ENCODE results near the gene ODF4. TPM values are rescaled to one million over a fixed set of nuclear protein-coding genes. Genes with fewer than 3 reads are reported as not detected.

ODF4 gene
- polyA plus RNA-seq, 1 of the 3 experiments (the other 2 are of a cell fraction): not detected

DNA sequence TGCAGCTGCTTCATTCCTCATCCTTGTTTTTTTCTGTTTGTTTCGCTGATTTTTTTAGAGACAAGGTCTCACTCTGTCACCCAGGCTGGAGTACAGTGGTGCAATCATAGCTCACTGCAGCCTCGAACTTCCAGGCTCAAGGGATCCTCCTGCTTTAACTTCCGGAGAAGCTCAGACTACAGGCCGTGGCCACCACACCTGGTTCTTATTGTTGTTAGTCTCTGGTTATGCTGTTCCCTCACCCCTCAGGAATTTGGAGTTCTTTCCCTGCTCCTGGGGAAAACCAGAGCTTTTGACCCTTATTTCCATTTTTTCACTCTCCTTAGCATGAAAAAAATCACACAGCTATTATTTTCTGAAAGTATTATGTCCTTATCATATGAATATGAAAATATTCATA is 1.8 kb downstream of the ODF4 start:
- ChIA-PET POLR2A (interaction anchor here (0.6 kb wide), 1 partner anchor 40 kb away, joined by 3 read pairs; no protein-coding TSS in a partner anchor), CTCF (interaction anchor here (0.7 to 1.9 kb wide), 2 partner anchors 10 to 41 kb away, joined by 4 to 7 read pairs; no protein-coding TSS in a partner anchor)
- Histone ChIP-seq H3K27me3 (ENCODE audit: insufficient read depth) (peaks cover 9% of the 10 kb centered on the region), H3F3A (replicated peaks; ENCODE audit: insufficient read depth) (peaks cover 4% of the 10 kb centered on the region), H3K27ac (ENCODE audit: low read depth in 2 of 2, low read length in 1 of 2) (no peak overlapping the region), H2AFZ (ENCODE audit: low read depth) (no peak overlapping the region), H3K9me2 (no peaks in the 10 kb centered on the region), H3K36me3 (replicated peaks in 1 of 2; ENCODE audit: control insufficient read depth in 1 of 2, insufficient read depth in 2 of 2, low read length in 1 of 2) (no peaks in the 10 kb centered on the region), H3K4me3 (ENCODE audit: low read depth in 2 of 2, low read length in 1 of 2) (no peak overlapping the region), H3K4me1 (ENCODE audit: control insufficient read depth in 1 of 2, insufficient read depth in 2 of 2, low read depth in 1 of 2, low read length in 1 of 2) (no peaks in the 10 kb centered on the region), H3K4me2 (no peak overlapping the region), H3K9ac (no peak overlapping the region), H3K79me2 (ENCODE audit: insufficient read depth) (no peaks in the 10 kb centered on the region), H3K9me3 (no peaks in the 10 kb centered on the region), H4K20me1 (ENCODE audit: insufficient read depth) (no peaks in the 10 kb centered on the region)
- DNase-seq: no peak
- 64% methylated on average over 4 of the region's 4 CpGs for WGBS (ENCODE audit: low lambda C conversion rate)
- no peak for TF ChIP-seq GABPA (IDR thresholded peaks at IDR 0.05; ENCODE audit: low read depth)
- TF ChIP-seq, protein P1, sequence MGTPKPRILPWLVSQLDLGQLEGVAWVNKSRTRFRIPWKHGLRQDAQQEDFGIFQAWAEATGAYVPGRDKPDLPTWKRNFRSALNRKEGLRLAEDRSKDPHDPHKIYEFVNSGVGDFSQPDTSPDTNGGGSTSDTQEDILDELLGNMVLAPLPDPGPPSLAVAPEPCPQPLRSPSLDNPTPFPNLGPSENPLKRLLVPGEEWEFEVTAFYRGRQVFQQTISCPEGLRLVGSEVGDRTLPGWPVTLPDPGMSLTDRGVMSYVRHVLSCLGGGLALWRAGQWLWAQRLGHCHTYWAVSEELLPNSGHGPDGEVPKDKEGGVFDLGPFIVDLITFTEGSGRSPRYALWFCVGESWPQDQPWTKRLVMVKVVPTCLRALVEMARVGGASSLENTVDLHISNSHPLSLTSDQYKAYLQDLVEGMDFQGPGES (IDR thresholded peaks at IDR 0.05; ENCODE audit: low read depth, low read length): no peak
- no peak for TF ChIP-seq ELF1 (IDR thresholded peaks at IDR 0.05)
- no peak for TF ChIP-seq CHD2 (IDR thresholded peaks at IDR 0.05; ENCODE audit: low read length, partially characterized antibody)
- no peak for TF ChIP-seq SIN3A (IDR thresholded peaks at IDR 0.05; ENCODE audit: borderline replicate concordance, low read depth, low read length)
- no peak for TF ChIP-seq EZH2phosphoT487 (IDR thresholded peaks at IDR 0.05; ENCODE audit: borderline replicate concordance, low read depth)
- no peak for TF ChIP-seq MEF2A (IDR thresholded peaks at IDR 0.05; ENCODE audit: borderline replicate concordance, low read depth)
- TF ChIP-seq TEAD4 (IDR thresholded peaks at IDR 0.05; ENCODE audit: borderline replicate concordance, insufficient read depth): no peak
- TF ChIP-seq, protein P2, sequence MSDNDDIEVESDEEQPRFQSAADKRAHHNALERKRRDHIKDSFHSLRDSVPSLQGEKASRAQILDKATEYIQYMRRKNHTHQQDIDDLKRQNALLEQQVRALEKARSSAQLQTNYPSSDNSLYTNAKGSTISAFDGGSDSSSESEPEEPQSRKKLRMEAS (IDR thresholded peaks at IDR 0.05; ENCODE audit: low read depth): no peak
- no peak for TF ChIP-seq NRF1 (IDR thresholded peaks at IDR 0.05; ENCODE audit: low read depth, low read length)
- TF ChIP-seq, protein P3, sequence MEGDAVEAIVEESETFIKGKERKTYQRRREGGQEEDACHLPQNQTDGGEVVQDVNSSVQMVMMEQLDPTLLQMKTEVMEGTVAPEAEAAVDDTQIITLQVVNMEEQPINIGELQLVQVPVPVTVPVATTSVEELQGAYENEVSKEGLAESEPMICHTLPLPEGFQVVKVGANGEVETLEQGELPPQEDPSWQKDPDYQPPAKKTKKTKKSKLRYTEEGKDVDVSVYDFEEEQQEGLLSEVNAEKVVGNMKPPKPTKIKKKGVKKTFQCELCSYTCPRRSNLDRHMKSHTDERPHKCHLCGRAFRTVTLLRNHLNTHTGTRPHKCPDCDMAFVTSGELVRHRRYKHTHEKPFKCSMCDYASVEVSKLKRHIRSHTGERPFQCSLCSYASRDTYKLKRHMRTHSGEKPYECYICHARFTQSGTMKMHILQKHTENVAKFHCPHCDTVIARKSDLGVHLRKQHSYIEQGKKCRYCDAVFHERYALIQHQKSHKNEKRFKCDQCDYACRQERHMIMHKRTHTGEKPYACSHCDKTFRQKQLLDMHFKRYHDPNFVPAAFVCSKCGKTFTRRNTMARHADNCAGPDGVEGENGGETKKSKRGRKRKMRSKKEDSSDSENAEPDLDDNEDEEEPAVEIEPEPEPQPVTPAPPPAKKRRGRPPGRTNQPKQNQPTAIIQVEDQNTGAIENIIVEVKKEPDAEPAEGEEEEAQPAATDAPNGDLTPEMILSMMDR (IDR thresholded peaks at IDR 0.05): no peak
- no peak for TF ChIP-seq YY1 (IDR thresholded peaks at IDR 0.05; ENCODE audit: low read depth)
- no peak for TF ChIP-seq SMC3 (IDR thresholded peaks at IDR 0.05; ENCODE audit: low read depth, low read length)
- TF ChIP-seq, protein P4, sequence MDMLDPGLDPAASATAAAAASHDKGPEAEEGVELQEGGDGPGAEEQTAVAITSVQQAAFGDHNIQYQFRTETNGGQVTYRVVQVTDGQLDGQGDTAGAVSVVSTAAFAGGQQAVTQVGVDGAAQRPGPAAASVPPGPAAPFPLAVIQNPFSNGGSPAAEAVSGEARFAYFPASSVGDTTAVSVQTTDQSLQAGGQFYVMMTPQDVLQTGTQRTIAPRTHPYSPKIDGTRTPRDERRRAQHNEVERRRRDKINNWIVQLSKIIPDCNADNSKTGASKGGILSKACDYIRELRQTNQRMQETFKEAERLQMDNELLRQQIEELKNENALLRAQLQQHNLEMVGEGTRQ (IDR thresholded peaks at IDR 0.05; ENCODE audit: borderline replicate concordance, low read depth, low read length): no peak
- TF ChIP-seq RFX5 (IDR thresholded peaks at IDR 0.05; ENCODE audit: low read length): no peak
- TF ChIP-seq RXRA (IDR thresholded peaks at IDR 0.05; ENCODE audit: borderline replicate concordance, low read depth): no peak
- no peak for TF ChIP-seq TCF12 (IDR thresholded peaks at IDR 0.05)
- TF ChIP-seq GATA2 (CRISPR knock-in tag; IDR thresholded peaks at IDR 0.05): no peak
- TF ChIP-seq, protein P5, sequence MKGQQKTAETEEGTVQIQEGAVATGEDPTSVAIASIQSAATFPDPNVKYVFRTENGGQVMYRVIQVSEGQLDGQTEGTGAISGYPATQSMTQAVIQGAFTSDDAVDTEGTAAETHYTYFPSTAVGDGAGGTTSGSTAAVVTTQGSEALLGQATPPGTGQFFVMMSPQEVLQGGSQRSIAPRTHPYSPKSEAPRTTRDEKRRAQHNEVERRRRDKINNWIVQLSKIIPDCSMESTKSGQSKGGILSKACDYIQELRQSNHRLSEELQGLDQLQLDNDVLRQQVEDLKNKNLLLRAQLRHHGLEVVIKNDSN (IDR thresholded peaks at IDR 0.05; ENCODE audit: borderline replicate concordance, low read depth): no peak
